Astrocyte of the cerebellum (primary cell): ENCODE results near the gene KRT7.

Source experiments
- DNase-seq: peaks from one replicate; pipeline ENCODE4 v3.0.0-alpha.2; 2011; ENCODE audit warnings: low read depth
- H3K4me3 ChIP-seq: 2 replicates; pipeline ENCODE4 v1.5.1; 2011; ENCODE audit warnings: mild to moderate bottlenecking, low read depth, low read length, moderate library complexity
- in situ Hi-C: cut with HindIII; loops from 2 replicates; pipeline ENCODE4 v1.10.0; 2017; ENCODE audit warnings: low sequenced_read_pairs
- TF ChIP-seq, protein P1 (sequence below): IDR thresholded peaks from 2 replicates; pipeline ENCODE4 v1.5.1; 2012; ENCODE audit warnings: low read length, low read depth, moderate library complexity, mild to moderate bottlenecking; ENCODE audit errors: missing control alignments

The KRT7 gene

DNA sequence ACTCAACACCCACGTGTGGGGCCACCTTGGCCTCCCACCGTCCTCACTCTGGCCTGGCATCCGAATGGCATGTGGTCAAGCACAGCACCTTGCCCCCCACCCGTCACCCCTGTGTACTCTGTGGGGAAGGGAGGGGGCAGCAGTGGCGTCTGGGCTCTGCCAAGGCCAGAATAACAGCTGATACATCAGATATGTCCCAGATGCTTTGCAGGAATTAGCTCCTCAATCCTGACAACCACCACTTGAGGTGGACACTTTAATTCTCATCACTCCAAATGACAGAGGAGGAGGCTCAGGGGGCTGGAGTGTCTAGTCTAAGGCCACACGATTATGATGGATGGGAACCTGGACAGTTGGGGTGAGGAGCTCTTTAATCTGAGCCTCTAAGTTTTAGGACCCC lies 39.5 kb upstream of the KRT7 start:
- in situ Hi-C loops = no loop called here
- TF ChIP-seq, protein P1, sequence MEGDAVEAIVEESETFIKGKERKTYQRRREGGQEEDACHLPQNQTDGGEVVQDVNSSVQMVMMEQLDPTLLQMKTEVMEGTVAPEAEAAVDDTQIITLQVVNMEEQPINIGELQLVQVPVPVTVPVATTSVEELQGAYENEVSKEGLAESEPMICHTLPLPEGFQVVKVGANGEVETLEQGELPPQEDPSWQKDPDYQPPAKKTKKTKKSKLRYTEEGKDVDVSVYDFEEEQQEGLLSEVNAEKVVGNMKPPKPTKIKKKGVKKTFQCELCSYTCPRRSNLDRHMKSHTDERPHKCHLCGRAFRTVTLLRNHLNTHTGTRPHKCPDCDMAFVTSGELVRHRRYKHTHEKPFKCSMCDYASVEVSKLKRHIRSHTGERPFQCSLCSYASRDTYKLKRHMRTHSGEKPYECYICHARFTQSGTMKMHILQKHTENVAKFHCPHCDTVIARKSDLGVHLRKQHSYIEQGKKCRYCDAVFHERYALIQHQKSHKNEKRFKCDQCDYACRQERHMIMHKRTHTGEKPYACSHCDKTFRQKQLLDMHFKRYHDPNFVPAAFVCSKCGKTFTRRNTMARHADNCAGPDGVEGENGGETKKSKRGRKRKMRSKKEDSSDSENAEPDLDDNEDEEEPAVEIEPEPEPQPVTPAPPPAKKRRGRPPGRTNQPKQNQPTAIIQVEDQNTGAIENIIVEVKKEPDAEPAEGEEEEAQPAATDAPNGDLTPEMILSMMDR = no peak
- no peak for DNase-seq
- H3K4me3 ChIP-seq = no peak overlapping the region

DNA sequence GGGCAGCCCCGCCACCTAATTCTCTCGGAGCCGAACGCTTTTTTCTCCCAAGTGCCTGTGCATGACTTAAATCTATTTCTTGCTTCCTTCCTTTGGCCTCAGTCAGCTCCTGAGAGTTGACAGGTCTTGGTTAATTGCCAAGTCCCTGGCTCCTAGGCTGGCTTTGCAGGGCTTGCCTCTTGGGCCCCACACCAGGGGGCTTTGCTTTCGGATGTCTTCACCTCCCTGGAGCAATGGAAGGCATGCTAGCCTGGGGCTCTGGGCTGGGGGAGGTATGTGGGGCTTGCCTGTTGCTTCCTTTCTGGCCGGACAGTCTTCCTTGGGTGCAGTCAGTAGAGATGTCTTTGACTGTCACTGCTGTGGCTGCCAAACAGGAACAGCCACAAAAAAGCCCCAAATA lies 39.1 kb upstream of the KRT7 start:
- in situ Hi-C loops = no loop called here
- no peak for DNase-seq
- no peak overlapping the region for H3K4me3 ChIP-seq
- TF ChIP-seq, protein P1 = no peak

DNA sequence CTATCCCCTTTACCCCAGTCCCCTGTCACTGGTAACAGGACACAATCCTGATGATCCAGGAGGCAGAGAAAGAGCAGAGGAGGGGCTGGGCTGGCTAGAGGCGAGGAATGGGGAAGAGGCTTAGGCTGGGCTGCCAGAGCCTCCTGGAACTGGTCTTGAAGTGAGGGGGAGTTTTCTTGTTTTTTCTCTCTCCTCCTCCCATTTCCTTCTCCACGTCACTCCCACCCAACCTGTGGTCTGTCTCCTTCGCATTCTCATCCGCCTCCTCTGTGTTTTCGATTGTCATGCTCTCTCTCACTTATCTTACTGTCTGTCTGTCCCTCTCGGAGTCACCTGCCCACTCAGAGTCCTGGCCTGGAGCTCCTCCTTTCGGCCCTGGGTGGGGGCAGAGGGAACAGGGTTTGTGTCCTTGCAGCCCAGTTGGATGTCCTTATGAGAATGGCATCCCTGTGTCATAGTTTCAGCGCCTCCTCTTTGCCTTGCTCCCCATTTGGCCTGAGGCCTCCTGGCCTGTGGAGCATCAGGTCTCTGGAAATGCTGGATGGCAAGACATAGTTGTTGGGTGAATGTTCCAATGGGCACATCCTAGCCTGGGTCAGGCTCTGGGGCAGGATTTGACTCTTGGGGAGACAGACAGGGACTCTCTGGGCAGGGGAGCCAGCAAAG lies 37.8 kb upstream of the KRT7 start:
- no peak for DNase-seq
- H3K4me3 ChIP-seq = no peak overlapping the region
- TF ChIP-seq, protein P1 = no peak
- in situ Hi-C loops = no loop called here

DNA sequence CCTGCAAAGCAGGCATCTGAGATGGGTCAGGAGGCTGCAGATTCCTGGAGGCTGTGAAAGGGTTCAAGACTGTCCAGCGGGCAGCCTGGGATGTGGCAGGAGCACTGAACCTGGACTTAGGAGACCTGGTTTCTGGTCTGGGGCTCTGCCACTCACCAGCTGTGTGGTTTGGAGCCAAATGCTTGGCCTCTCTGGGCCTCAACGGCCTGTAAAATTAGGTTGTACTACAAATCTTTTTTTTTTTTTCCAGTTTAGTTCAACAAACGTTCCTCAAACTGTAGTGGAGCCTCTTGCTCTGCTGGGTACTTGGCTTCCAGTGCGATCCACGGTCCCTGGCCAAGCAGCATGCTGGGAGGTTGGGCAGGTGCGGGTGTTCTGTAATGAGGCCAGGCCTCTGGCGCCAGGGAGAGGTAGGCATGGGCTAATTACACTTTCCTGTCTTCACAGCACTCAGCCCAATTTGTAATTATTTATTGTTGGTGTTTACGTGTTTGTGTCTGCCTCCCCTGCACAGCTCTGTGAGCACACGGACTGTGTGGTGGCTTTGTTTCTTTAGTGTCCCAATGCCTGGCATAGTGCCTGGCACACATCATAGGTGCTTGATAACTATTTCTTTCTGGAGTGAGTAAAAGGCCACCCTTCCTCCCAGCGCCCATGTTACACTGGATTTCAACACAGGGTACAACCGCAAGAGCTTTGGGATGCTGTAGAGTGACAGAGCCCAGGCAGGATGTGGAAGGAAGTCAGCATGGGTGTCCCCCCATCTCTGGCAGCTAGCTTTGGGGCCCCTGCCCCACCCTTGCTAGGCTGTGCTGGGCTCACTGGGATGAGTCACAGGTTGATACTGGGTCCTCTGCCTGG lies 35.4 kb upstream of the KRT7 start:
- no peak overlapping the region for H3K4me3 ChIP-seq
- DNase-seq = no peak
- TF ChIP-seq, protein P1 = no peak
- in situ Hi-C loops = no loop called here

DNA sequence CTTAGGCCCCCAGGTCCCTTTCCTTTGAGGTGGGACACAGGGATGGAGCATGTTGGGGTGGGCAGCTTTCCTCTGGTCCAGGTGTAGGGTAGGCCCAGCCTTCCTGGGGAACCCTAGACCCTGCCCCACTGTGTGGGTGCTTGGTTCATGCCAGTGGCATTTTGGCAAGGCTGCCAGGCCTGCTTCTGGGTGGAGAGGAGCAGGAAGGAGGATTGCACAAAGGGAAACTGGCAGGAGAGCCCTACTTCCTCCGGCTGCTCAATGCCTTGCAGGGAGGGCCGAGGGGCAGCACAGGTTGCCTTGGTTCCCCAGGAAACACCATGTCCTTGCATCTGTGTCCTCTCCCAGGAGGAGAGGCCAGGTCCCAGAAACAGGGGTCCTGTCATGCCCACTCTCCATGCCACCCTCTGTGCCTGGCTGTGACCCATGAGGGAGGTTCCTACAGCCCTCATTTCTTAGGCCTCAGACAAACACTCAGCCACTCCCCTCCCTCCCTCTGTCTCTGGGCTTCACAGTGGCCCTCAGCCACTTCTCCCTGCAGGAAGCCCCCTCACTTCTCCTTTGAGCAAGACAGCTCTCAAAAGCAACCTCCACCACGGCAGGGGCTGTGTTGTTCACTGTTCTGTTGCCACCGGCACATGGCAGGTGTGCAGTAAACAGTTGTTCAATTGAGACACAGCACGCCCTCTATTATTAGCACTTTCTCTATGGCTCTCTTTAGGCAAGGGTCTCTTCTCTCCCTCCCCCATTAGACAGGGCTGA lies 34.4 kb upstream of the KRT7 start:
- DNase-seq = no peak
- TF ChIP-seq, protein P1 = no peak
- H3K4me3 ChIP-seq = no peak overlapping the region
- in situ Hi-C loops = no loop called here

DNA sequence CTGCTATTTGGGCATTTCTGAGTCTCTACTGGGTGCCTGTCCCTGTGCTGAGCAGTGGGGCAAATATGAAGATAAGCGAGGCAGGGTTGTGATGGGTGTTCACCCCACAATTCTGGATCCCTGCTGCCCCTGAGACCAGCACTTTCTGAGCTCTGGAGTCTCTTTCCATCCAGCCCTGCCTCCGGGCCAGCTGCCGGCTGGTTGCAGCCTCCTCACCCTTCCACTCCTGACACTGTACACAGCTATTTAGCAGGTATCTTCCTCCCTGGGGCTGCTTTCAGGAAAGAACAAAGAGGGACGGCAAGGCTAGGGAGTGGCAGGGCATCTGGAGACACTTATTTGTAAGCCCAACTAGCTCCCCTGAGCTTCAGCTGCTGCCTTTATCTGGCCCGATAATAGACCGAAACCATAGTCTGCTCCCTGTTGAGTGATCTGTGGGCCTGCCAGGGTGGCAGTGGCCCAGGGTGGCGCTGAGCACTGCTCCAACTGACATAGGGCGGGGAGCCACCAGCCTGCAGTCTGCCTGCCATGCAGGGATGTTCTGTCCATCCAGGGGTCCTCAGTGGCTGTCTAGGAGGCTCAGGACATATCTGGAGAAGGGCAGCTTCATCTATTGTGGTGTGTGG lies 33.6 kb upstream of the KRT7 start:
- in situ Hi-C loops = no loop called here
- TF ChIP-seq, protein P1 = no peak
- H3K4me3 ChIP-seq = no peak overlapping the region
- no peak for DNase-seq
